DND-41 (cell line): ENCODE data around the gene MANSC1.

Experiments used
- ATAC-seq: fragments of 200-7000 bp; cut with Tn5 transposase; 3 replicates; pipeline ENCODE4 v1.9.1; 2021; ENCODE audit warnings: low read depth; ENCODE audit not compliant: insufficient read depth
- DNase-seq: peaks from one replicate; pipeline ENCODE4 v3.0.0-alpha.2; 2020
- H2AFZ ChIP-seq: 2 replicates; pipeline ENCODE4 v1.6.0; 2012; ENCODE audit warnings: low read depth, low read length
- H3K27ac ChIP-seq: 2 replicates; pipeline ENCODE4 v1.5.1; 2012; ENCODE audit warnings: low read length, inconsistent platforms
- H3K27me3 ChIP-seq: fragments of 200-600 bp; sonication (generic); 2 replicates; pipeline ENCODE4 v1.6.0; 2012; ENCODE audit warnings: low read length, mild to moderate bottlenecking, inconsistent platforms; ENCODE audit not compliant: insufficient read depth, poor library complexity
- H3K36me3 ChIP-seq: 2 replicates; pipeline ENCODE4 v1.5.1; 2012; ENCODE audit warnings: low read length, inconsistent platforms; ENCODE audit not compliant: insufficient read depth
- H3K4me1 ChIP-seq: 2 replicates; pipeline ENCODE4 v1.5.1; 2012; ENCODE audit warnings: mild to moderate bottlenecking, low read length; ENCODE audit not compliant: insufficient read depth
- H3K4me2 ChIP-seq: 2 replicates; pipeline ENCODE4 v1.6.0; 2012; ENCODE audit warnings: mild to moderate bottlenecking, moderate library complexity, low read length, inconsistent platforms; ENCODE audit not compliant: insufficient read depth
- H3K4me3 ChIP-seq, 2 experiments: fragments of 200-600 bp in 1 of 2; shearing (Covaris generic) in 1 of 2; 2 replicates each; pipeline ENCODE4 v1.5.1; 2012 to 2016; ENCODE audit warnings: inconsistent platforms in 2 of 2, low read length in 2 of 2, mild to moderate bottlenecking in 2 of 2, low read depth in 1 of 2, moderate library complexity in 1 of 2
- H3K79me2 ChIP-seq: 2 replicates; pipeline ENCODE4 v1.6.0; 2012; ENCODE audit warnings: low read length, inconsistent platforms; ENCODE audit not compliant: insufficient read depth
- H3K9ac ChIP-seq: 2 replicates; pipeline ENCODE4 v1.6.0; 2012; ENCODE audit warnings: low read depth, mild to moderate bottlenecking, inconsistent platforms, low read length, moderate library complexity
- H3K9me3 ChIP-seq: 2 replicates; pipeline ENCODE4 v1.5.1; 2012; ENCODE audit warnings: low read length, moderate library complexity, mild to moderate bottlenecking, inconsistent platforms; ENCODE audit not compliant: insufficient read depth, severe bottlenecking
- H4K20me1 ChIP-seq: 2 replicates; pipeline ENCODE4 v1.6.0; 2012; ENCODE audit warnings: low read length; ENCODE audit not compliant: insufficient read depth
- CTCF ChIP-seq: IDR thresholded peaks from 2 replicates; pipeline ENCODE4 v1.5.1; 2012; ENCODE audit warnings: borderline replicate concordance, low read length, moderate library complexity, mild to moderate bottlenecking; ENCODE audit not compliant: poor library complexity, severe bottlenecking; ENCODE audit errors: extremely low read depth
- EZH2 ChIP-seq: IDR thresholded peaks from 3 replicates; pipeline ENCODE4 v1.6.1; 2012; ENCODE audit warnings: borderline replicate concordance, low read depth, mild to moderate bottlenecking, moderate library complexity, low read length, inconsistent platforms; ENCODE audit not compliant: severe bottlenecking

The MANSC1 gene

DNA sequence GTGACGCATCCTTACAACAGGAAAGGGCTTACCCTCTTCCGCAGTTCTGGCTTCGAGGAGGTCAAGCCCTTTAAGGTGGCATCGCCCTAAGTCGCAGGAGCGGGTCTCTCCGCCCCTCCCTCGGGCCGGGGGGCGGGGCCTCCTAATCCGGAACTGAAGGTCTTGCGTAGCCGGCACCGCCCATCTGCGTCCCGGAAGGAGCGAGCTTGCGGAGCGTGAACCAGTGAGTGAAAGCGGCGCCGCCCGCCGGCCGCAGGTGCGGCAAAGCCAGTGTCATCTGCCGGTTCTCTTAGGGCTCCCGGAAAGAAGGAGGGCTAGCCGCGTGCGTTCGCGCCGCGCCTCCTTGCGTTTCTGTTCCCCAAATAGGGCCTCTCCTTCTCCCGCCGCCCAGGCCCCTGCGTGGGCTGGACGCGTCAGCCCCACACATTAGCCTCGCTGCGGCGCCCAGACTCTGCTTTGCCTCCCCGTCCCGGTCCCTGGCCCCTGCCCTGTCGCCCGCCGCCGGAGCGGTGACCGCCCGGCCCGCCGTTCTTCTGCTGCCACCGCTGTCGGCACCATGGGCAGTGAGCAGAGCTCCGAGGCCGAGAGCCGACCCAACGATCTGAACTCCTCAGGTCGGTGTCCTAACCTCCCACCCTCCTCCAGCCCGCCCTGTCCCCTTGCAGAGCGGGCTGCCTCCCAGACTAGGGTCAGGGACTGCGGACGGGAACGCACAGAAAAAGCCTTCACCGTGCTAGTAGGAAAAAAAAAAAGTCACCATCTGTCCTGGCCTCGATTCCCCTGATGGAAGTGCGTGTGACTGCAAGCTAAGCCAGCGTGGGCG, 7.1 kb upstream of the MANSC1 start, which contains the start of gene BORCS5:
Gene BORCS5 (plus strand): TSS at position 183 of the 823 bp plus-strand sequence. CDS start 374 bp downstream, at position 557.
- DNase-seq (peak; percentile 98), ATAC-seq (peak; percentile 90)
- Histone ChIP-seq H3K4me2 (peak within 1 kb of the TSS; percentile 80), H3K36me3 (no peaks in the 10 kb centered on the region; the same call in 1 of the 2 replicates), H3K27me3 (no peaks in the 10 kb centered on the region), H3K4me1 (peaks cover 26% of the 10 kb centered on the region), H3K27ac (peak within 1 kb of the TSS; percentile 76), H3K79me2 (peaks cover 32% of the 10 kb centered on the region), H2AFZ (peak within 1 kb of the TSS; percentile 90), H3K4me3 (peak within 1 kb of the TSS; percentile 41 to 67), H4K20me1 (no peaks in the 10 kb centered on the region), H3K9me3 (no peaks in the 10 kb centered on the region), H3K9ac (peak within 1 kb of the TSS; percentile 74)
- TF ChIP-seq CTCF (peak; percentile 43), EZH2 (no peak)

DNA sequence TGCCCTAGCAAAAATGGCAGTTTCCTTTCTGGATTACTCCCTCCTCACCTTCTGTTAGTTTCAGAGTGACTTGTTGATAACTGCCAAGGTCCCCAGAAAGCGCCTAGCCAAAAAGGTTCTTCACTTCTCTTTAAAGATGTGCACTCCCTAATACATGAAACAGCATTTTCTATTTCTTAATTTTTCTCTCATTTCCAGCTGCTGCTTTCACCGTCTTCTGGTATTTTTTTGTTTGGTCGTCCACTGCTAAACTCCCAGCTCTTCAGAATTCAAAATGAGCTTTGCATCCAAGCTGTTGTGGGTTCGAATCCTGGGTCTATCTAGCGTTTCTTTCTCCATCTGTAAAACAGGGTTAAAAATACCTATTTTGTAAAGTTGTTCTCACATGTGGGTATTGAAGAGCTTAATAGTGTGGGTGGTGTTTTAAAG, 6.4 kb upstream of the MANSC1 start:
- Histone ChIP-seq H3K79me2 (peaks cover 32% of the 10 kb centered on the region), H3K4me3 (peak overlapping the region; percentile 41 to 67; a peak in 3 of 4 replicates), H3K27ac (peak overlapping the region; percentile 66), H4K20me1 (no peaks in the 10 kb centered on the region), H2AFZ (peak overlapping the region; percentile 90), H3K4me2 (peak overlapping the region; percentile 80), H3K9me3 (no peaks in the 10 kb centered on the region), H3K9ac (peak overlapping the region; percentile 74), H3K36me3 (no peaks in the 10 kb centered on the region; the same call in 1 of the 2 replicates), H3K27me3 (no peaks in the 10 kb centered on the region), H3K4me1 (peaks cover 26% of the 10 kb centered on the region)
- ATAC-seq = no peak
- TF ChIP-seq EZH2 (no peak), CTCF (no peak)
- DNase-seq = no peak

DNA sequence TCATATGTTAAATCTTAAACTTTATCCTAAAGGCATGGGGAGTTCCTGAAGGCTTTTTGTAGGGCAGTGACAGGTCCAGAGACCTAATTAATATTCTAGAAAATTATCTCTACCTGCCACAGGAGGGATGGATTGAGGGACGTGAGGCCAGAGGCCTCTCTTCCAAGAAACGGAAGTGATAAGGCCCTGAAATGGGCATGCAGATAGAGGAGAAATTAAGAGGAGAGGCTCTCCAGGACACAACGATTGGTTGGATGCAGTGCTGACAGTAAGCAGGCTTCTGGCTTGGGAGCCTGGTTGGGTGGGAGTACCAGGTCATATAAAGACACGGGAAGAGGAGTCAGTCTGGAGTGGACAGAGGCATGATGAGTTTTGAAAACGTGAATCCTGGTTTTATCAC, 3.8 kb upstream of the MANSC1 start:
- Histone ChIP-seq H3K27ac (no peak overlapping the region), H3K79me2 (peaks cover 18% of the 10 kb centered on the region), H3K9ac (no peak overlapping the region), H4K20me1 (0 out of 2 replicates have a peak, but pooled peaks cover 3% of the 10 kb centered on the region), H3K36me3 (no peaks in the 10 kb centered on the region; the same call in 1 of the 2 replicates), H2AFZ (no peak overlapping the region), H3K27me3 (no peaks in the 10 kb centered on the region), H3K4me1 (peaks cover 37% of the 10 kb centered on the region), H3K9me3 (no peaks in the 10 kb centered on the region), H3K4me2 (no peak overlapping the region), H3K4me3 (no peak overlapping the region)
- ATAC-seq (no peak), DNase-seq (no peak)
- no peak for TF ChIP-seq CTCF
- no peak for TF ChIP-seq EZH2
